Duodenal mucosa (tissue), 2 donors: ENCODE data around the gene MAST4.

Experiments
- H3K27ac ChIP-seq: one replicate; pipeline ENCODE4 v1.7.0; 2013; ENCODE audit warnings: low read depth, low read length
- H3K27me3 ChIP-seq, 2 donors: one replicate each; pipeline ENCODE4 v1.7.0; 2013; ENCODE audit warnings: low read length in 2 of 2, control low read depth in 1 of 2; ENCODE audit not compliant: insufficient read depth in 2 of 2, control insufficient read depth in 1 of 2
- H3K36me3 ChIP-seq, 2 donors: one replicate each; pipeline ENCODE4 v1.7.0; 2013; ENCODE audit warnings: low read length in 2 of 2, control low read depth in 1 of 2; ENCODE audit not compliant: insufficient read depth in 2 of 2, control insufficient read depth in 1 of 2
- H3K4me1 ChIP-seq, 2 donors: one replicate each; pipeline ENCODE4 v1.7.0; 2013; ENCODE audit warnings: low read length in 2 of 2, control low read depth in 1 of 2; ENCODE audit not compliant: insufficient read depth in 2 of 2, control insufficient read depth in 1 of 2
- H3K4me3 ChIP-seq, 2 donors: one replicate each; pipeline ENCODE4 v1.7.0; 2013; ENCODE audit warnings: low read length in 2 of 2, low read depth in 1 of 2
- H3K9ac ChIP-seq, 2 donors: one replicate each; pipeline ENCODE4 v1.7.0; 2013; ENCODE audit warnings: low read length in 2 of 2, low read depth in 1 of 2
- H3K9me3 ChIP-seq, 2 donors: one replicate each; pipeline ENCODE4 v1.7.0; 2013; ENCODE audit warnings: low read length in 2 of 2, control low read depth in 1 of 2; ENCODE audit not compliant: control insufficient read depth in 1 of 2

Gene MAST4

DNA sequence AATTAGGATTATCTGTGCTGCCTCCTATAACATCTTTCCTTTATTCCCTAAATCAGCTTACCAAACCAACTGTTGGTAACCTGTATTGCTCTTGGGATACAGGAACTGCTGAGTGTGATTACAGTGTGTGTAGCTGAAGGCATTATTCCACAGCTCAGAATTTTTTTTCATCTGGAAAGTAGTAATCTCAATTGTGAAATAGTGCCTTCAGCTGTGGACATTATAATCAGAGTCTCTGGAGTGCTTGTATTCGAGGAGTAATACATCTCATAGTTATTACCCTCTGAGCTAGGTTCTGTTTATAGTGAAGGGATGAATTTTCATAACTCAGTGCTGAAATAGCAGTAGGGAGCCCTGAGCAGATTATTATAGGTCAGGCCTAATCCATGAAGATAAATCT lies 199.5 kb downstream of the MAST4 start:
- H3K27ac ChIP-seq: no peak overlapping the region

DNA sequence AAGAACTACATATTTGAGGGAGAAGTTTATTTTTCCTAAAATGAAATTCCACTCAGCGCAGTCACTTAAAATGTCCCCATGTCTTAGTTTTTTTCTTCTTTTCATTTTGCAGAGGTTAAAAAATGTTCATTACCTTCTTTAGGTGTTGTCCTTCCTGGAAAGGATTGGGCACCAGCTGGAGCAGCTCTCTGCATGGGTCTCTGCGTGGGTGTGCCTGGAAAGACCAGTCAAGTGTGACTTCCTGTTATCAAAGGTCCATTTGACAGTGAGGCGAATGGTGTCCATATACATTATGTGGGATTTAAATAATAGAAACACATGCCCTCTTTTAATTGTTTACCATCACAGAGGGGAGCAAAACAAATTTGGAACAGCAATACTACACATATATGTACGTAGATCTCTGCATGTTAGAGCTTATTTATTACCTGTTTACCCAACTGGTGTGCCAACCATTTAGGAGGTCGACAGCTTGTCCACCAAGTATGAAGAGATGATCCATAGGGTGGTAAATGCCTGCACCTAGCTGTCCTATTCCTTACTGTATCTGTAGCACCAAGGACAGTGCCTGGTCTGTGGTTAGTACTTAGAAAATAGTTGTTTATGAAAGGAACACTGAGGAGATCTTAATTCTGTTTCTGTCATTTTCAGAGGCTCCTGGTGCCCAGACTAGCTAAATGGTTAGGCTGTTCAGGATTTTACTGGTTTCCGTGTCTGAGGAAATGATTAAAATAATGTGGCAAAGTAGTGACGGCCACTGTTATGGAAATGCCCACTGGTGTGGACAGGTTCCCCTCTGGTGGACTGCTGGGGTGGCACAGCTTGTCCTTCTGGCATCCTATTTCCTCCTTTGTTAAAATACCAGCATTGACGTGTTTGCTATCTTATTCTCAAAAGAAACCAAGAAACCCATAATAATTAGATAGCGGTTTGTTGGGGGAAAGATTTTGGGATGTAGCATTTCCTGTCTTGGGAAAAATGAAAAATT lies 200.4 kb downstream of the MAST4 start:
- no peak overlapping the region for H3K9ac ChIP-seq
- H3K4me3 ChIP-seq: no peak overlapping the region
- no peak overlapping the region for H3K27ac ChIP-seq
- no peaks in the 10 kb centered on the region for H3K9me3 ChIP-seq
- no peaks in the 10 kb centered on the region for H3K4me1 ChIP-seq
- no peaks in the 10 kb centered on the region for H3K27me3 ChIP-seq
- H3K36me3 ChIP-seq: no peaks in the 10 kb centered on the region

More for the DNA sequence above, 199.5 kb downstream of the MAST4 start:
- Histone ChIP-seq H3K27me3 (no peaks in the 10 kb centered on the region), H3K36me3 (no peaks in the 10 kb centered on the region), H3K9me3 (no peaks in the 10 kb centered on the region), H3K9ac (no peak overlapping the region), H3K4me3 (no peak overlapping the region), H3K4me1 (no peaks in the 10 kb centered on the region)

DNA sequence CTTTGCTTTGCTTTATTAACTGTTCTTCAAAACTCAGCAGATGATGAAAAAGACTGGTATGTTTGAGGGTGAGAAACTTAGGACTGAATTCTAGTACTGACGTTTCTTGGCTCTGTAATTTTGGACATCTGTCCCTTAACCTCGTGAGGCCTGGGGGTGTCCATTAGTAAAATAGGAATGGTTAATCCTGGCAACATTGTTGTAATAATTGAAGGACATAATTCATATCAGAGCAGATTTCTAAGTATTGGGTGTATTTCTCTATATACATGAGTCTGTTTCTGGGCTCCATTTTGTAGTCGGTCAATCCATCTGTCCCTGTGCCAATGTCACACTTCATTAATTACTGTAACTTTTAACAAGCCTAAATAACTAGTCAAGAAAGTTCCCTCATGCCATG lies 206.7 kb downstream of the MAST4 start:
- Histone ChIP-seq H3K27me3 (no peaks in the 10 kb centered on the region), H3K4me3 (no peak overlapping the region), H3K4me1 (no peaks in the 10 kb centered on the region), H3K36me3 (no peaks in the 10 kb centered on the region), H3K27ac (no peak overlapping the region), H3K9ac (no peak overlapping the region), H3K9me3 (no peaks in the 10 kb centered on the region)

DNA sequence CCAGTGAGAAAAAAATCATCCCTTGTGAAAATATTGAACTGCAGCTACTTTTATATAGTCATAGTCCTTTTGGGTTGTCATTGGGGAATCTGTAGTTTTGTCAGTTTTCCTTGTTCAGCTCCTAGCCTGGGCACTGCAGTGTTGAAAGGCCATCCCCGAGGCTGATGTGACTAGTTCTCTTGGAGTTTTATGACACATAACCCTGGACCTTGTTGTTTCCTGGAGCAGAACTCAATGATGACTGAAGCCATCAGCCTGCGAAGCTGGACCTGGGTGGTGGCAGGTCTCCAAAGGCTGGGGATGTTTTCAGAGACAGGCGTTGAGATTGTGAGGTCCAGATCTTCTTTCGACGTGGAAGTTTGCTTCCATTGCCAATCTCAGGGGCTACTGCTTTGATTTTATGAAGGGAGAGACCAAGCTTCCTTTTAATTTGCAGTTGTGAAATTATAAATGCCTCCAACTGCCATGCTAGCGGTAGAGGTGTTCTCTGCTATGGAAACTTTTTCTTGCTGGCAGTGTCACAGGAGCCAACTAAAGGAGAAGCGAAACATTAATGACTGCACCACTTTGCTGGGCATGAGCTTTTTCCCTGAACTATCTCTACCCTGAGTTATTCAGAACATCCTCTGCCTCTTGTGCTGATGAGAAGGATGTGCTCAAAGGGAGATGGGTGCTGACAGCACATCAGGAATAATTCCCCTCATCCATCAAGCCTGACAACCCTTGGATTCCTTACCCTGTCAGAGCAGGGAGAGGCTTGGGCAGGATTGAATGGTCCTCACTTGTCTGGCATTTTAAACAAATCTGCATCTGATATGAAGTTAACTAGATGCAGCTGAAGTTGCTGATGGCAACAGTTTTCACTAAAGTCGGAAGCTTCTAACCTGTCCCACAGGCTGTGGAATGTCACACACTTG lies 209.6 kb downstream of the MAST4 start:
- no peak overlapping the region for H3K9ac ChIP-seq
- no peaks in the 10 kb centered on the region for H3K4me1 ChIP-seq
- H3K4me3 ChIP-seq: no peak overlapping the region
- H3K9me3 ChIP-seq: no peaks in the 10 kb centered on the region
- no peaks in the 10 kb centered on the region for H3K27me3 ChIP-seq
- H3K36me3 ChIP-seq: no peaks in the 10 kb centered on the region
- H3K27ac ChIP-seq: no peak overlapping the region

DNA sequence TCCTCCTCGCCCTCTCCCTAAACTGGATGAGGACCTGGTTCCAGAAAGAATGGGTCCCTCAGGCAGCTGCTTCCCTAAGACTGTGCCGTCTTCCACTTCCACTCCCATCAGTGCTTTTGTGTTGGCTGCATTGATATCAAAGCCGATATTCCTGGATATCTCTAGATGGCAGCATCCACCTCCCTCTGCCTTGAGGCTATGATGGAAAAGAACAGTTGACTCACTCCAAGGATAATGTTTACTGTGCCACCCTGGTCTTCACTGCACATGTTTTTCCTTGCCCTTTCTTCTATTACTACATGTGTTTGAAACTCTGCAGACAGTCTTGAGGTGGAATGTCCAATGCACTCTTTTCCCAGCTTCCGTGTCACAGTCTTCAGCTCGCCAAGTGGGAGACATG lies 211.6 kb downstream of the MAST4 start:
- H3K36me3 ChIP-seq: no peaks in the 10 kb centered on the region
- H3K9ac ChIP-seq: no peak overlapping the region
- no peaks in the 10 kb centered on the region for H3K4me1 ChIP-seq
- H3K4me3 ChIP-seq: no peak overlapping the region
- no peaks in the 10 kb centered on the region for H3K27me3 ChIP-seq
- H3K27ac ChIP-seq: no peak overlapping the region
- no peaks in the 10 kb centered on the region for H3K9me3 ChIP-seq

DNA sequence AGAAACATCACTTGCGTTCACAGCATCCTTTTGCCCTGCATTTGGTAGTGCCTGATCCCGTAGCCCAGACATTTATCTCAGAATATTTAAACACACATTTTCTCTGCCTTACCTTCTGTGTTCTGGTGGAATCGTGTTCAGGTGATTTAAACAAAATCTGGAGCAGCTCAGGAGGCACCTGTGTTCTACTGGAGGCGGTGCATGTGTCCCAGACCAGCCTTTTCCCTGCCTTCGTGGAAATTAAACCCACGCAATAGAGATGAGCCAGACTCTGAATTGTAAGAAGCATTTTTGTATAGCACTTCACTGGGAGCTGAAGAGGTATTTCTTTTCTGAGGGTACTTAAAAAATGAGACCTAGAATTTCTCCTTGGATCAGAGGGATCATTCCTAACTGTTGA lies 212.5 kb downstream of the MAST4 start:
- Histone ChIP-seq H3K9ac (no peak overlapping the region), H3K36me3 (no peaks in the 10 kb centered on the region), H3K4me3 (no peak overlapping the region), H3K27me3 (no peaks in the 10 kb centered on the region), H3K4me1 (no peaks in the 10 kb centered on the region), H3K27ac (no peak overlapping the region), H3K9me3 (no peaks in the 10 kb centered on the region)

DNA sequence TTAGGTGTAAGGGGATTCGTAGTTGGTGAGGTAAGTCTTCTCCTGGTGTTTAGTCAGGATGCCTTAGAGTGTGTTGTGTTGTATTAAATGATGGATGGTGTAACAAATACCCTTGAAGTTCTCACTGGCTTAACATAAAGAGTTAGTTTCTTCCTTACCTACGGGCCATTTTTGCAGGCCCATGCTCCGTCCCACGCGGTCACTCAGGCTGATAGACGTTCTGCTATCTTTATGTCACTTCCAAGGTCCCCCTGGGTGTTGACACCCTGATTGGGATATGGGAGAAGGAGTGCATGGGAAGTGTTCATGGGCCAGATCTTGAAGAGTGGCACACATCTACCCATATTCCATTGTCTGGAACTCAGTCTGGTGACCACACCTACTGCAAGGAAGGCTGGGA lies 214.0 kb downstream of the MAST4 start:
- Histone ChIP-seq H3K27me3 (no peaks in the 10 kb centered on the region), H3K27ac (no peak overlapping the region), H3K4me1 (no peaks in the 10 kb centered on the region), H3K9ac (no peak overlapping the region), H3K9me3 (no peaks in the 10 kb centered on the region), H3K36me3 (no peaks in the 10 kb centered on the region), H3K4me3 (no peak overlapping the region)

DNA sequence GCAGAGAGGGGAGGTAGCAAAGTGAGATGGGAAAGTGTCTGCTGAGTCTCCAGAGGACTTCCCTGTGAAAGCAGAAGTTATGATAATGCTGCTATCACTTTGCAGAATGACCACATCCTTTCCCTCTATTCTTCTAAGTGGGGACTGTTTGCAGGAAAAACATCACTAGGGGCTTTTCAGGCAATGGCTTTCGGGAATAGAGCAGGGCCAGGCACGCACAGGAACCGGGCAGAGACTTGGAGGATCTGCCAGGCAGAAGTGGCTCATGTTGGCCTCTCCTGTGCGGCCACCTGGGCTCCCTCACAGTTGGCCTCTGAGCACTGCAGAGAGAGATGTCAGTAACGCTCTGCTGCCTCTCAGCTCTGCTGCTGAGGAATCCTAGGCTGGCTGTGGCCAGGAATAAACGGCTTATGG lies 214.7 kb downstream of the MAST4 start:
- no peak overlapping the region for H3K4me3 ChIP-seq

DNA sequence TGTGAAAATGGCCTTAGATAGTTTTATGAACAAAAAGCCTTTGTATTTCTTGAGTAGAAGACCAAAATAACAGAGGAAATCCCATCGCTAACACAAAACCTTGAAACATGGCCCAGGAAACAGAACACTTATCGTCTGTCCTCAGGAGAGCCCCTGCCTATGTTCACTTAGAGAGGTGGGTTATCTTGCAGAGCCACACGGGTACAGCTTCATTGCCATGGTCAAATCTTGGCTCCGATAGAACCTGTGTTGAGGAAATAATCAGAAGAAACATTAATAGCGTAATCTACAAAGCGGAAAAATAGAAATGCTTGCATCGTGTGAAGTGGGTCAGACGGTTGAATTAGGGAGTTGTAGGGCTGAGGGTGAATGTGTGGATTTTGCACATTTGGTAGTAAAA lies 216.1 kb downstream of the MAST4 start:
- no peaks in the 10 kb centered on the region for H3K4me1 ChIP-seq
- H3K27me3 ChIP-seq: no peaks in the 10 kb centered on the region
- H3K9ac ChIP-seq: no peak overlapping the region
- H3K4me3 ChIP-seq: no peak overlapping the region
- no peaks in the 10 kb centered on the region for H3K9me3 ChIP-seq
- no peak overlapping the region for H3K27ac ChIP-seq
- no peaks in the 10 kb centered on the region for H3K36me3 ChIP-seq

More for the DNA sequence above, 214.7 kb downstream of the MAST4 start:
- Histone ChIP-seq H3K36me3 (no peaks in the 10 kb centered on the region), H3K27me3 (no peaks in the 10 kb centered on the region), H3K27ac (no peak overlapping the region), H3K9ac (no peak overlapping the region), H3K4me1 (no peaks in the 10 kb centered on the region), H3K9me3 (no peaks in the 10 kb centered on the region)

DNA sequence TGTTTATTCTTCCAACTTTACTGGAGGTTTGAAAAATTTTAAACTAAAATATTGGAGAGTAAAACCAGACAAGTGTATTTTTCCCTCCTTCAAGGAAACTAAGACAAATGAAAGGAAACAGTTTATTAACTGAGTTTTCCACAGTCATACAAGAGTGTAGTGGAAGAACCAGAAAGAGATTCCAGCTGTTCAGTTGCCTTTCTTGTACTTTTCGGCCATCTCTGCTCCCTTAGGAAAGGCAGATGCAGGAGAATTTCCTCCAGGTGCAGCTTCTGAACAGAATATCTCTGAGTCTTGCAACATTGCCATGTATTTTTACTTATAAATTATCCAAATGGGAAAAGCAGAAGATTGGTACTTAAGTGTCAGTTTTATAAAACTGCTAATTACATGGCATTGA lies 217.1 kb downstream of the MAST4 start:
- Histone ChIP-seq H3K27me3 (no peaks in the 10 kb centered on the region), H3K9me3 (no peaks in the 10 kb centered on the region), H3K4me3 (no peak overlapping the region), H3K36me3 (no peaks in the 10 kb centered on the region), H3K4me1 (no peaks in the 10 kb centered on the region), H3K9ac (no peak overlapping the region), H3K27ac (no peak overlapping the region)
